Mucosa of stomach (tissue), 1 donor: ENCODE measurements around the gene NBEAL2.

ENCODE experiments used
- H3K27me3 ChIP-seq: one replicate; pipeline ENCODE4 v1.7.0; 2013; ENCODE audit warnings: mild to moderate bottlenecking, low read length; ENCODE audit not compliant: control insufficient read depth, insufficient read depth
- H3K36me3 ChIP-seq: one replicate; pipeline ENCODE4 v1.7.0; 2013; ENCODE audit warnings: low read length; ENCODE audit not compliant: control insufficient read depth, insufficient read depth
- H3K4me1 ChIP-seq: one replicate; pipeline ENCODE4 v1.7.0; 2013; ENCODE audit warnings: mild to moderate bottlenecking, low read length; ENCODE audit not compliant: control insufficient read depth, insufficient read depth
- H3K4me3 ChIP-seq: one replicate; pipeline ENCODE4 v1.7.0; 2013; ENCODE audit warnings: low read length
- H3K9ac ChIP-seq: one replicate; pipeline ENCODE4 v1.7.0; 2013; ENCODE audit warnings: mild to moderate bottlenecking, low read length, moderate library complexity
- H3K9me3 ChIP-seq: one replicate; pipeline ENCODE4 v1.7.0; 2013; ENCODE audit warnings: mild to moderate bottlenecking, low read length, moderate library complexity; ENCODE audit not compliant: control insufficient read depth
- donor health status: Pancreatic carcinoma.

NBEAL2 gene

GRCh38 chr3:46947981-46948791, 31.3 kb upstream of the NBEAL2 start:
- H3K4me3 ChIP-seq, result peak overlapping the region; percentile 7

GRCh38 chr3:46948830-46949671, 30.4 kb upstream of the NBEAL2 start:
- Histone ChIP-seq H3K9me3 (no peaks in the 10 kb centered on the region), H3K27me3 (no peaks in the 10 kb centered on the region), H3K9ac (peak overlapping the region; percentile 1), H3K4me3 (no peak overlapping the region), H3K36me3 (no peaks in the 10 kb centered on the region), H3K4me1 (peaks cover 73% of the 10 kb centered on the region)

More at GRCh38 chr3:46947981-46948791, 31.3 kb upstream of the NBEAL2 start:
- peak overlapping the region; percentile 59 for H3K9ac ChIP-seq
- peaks cover 74% of the 10 kb centered on the region for H3K4me1 ChIP-seq
- no peaks in the 10 kb centered on the region for H3K36me3 ChIP-seq
- no peaks in the 10 kb centered on the region for H3K9me3 ChIP-seq
- no peaks in the 10 kb centered on the region for H3K27me3 ChIP-seq

GRCh38 chr3:46950177-46950576, 29.3 kb upstream of the NBEAL2 start:
- H3K36me3 ChIP-seq, result no peaks in the 10 kb centered on the region
- no peaks in the 10 kb centered on the region for H3K9me3 ChIP-seq
- no peaks in the 10 kb centered on the region for H3K27me3 ChIP-seq
- H3K4me3 ChIP-seq, result no peak overlapping the region
- H3K4me1 ChIP-seq, result peaks cover 66% of the 10 kb centered on the region
- no peak overlapping the region for H3K9ac ChIP-seq

GRCh38 chr3:46950650-46951241, 28.7 kb upstream of the NBEAL2 start:
- Histone ChIP-seq H3K36me3 (no peaks in the 10 kb centered on the region), H3K4me1 (peaks cover 66% of the 10 kb centered on the region), H3K9me3 (no peaks in the 10 kb centered on the region), H3K4me3 (no peak overlapping the region), H3K9ac (no peak overlapping the region), H3K27me3 (no peaks in the 10 kb centered on the region)

DNA sequence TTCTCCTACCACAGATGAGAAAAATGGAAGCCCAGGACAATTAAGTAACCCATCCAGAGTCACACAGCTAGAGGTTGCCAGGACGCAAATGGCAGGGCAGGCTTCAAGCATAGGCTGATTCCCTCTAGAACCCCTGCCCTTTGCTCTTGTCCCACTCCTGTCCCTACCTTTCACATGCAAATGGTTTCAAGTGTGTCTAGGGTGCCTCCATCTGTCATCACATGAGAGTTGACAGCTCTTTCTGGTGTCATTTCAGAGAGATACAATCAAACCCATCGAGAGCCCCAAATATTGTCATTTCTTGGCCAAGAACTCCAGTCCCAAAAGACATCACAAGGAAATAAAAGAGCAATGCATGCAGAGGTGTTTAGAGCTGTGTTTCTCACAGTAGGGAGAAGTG, 26.7 kb upstream of the NBEAL2 start:
- H3K36me3 ChIP-seq, result no peaks in the 10 kb centered on the region
- H3K4me3 ChIP-seq, result no peak overlapping the region
- no peak overlapping the region for H3K9ac ChIP-seq
- H3K4me1 ChIP-seq, result peaks cover 65% of the 10 kb centered on the region
- no peaks in the 10 kb centered on the region for H3K27me3 ChIP-seq
- H3K9me3 ChIP-seq, result no peaks in the 10 kb centered on the region

GRCh38 chr3:46953234-46954010, 26.0 kb upstream of the NBEAL2 start:
- Histone ChIP-seq H3K27me3 (no peaks in the 10 kb centered on the region), H3K9ac (no peak overlapping the region), H3K4me1 (peaks cover 65% of the 10 kb centered on the region), H3K36me3 (no peaks in the 10 kb centered on the region), H3K4me3 (no peak overlapping the region), H3K9me3 (no peaks in the 10 kb centered on the region)

DNA sequence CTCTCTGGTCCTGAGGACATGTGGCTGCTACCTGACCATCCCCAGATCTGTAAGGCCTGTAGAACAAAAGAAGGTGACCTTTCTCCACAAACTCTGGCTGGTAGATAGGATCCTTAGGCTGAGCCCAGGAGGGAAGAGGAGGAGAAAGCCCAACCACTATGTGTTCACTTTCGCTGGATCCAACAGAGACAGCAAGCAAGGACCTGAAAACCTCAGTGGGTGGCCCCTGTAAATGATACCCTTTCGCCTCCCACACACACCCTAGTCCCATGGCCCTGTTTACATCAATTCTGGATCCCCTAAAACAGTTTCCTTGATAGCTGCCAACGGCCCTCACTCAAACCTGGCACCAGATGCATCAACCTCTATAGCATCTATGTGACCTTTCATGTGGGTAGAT, 25.3 kb upstream of the NBEAL2 start:
- Histone ChIP-seq H3K9ac (no peak overlapping the region), H3K27me3 (no peaks in the 10 kb centered on the region)

GRCh38 chr3:46955157-46955556, 24.3 kb upstream of the NBEAL2 start:
- H3K4me1 ChIP-seq, result peaks cover 64% of the 10 kb centered on the region
- no peak overlapping the region for H3K9ac ChIP-seq
- no peaks in the 10 kb centered on the region for H3K36me3 ChIP-seq
- H3K9me3 ChIP-seq, result no peaks in the 10 kb centered on the region
- no peak overlapping the region for H3K4me3 ChIP-seq
- H3K27me3 ChIP-seq, result no peaks in the 10 kb centered on the region

More for the DNA sequence above, 25.3 kb upstream of the NBEAL2 start:
- Histone ChIP-seq H3K4me1 (peaks cover 64% of the 10 kb centered on the region), H3K36me3 (no peaks in the 10 kb centered on the region), H3K9me3 (no peaks in the 10 kb centered on the region), H3K4me3 (no peak overlapping the region)

GRCh38 chr3:46955801-46956259, 23.6 kb upstream of the NBEAL2 start:
- H3K4me1 ChIP-seq, result peaks cover 67% of the 10 kb centered on the region
- H3K9ac ChIP-seq, result peak overlapping the region; percentile 33
- no peaks in the 10 kb centered on the region for H3K9me3 ChIP-seq
- no peak overlapping the region for H3K4me3 ChIP-seq
- no peaks in the 10 kb centered on the region for H3K36me3 ChIP-seq
- H3K27me3 ChIP-seq, result no peaks in the 10 kb centered on the region

GRCh38 chr3:46957092-46957820, 22.2 kb upstream of the NBEAL2 start:
- Histone ChIP-seq H3K4me3 (no peak overlapping the region), H3K36me3 (no peaks in the 10 kb centered on the region), H3K4me1 (peaks cover 74% of the 10 kb centered on the region), H3K9me3 (no peaks in the 10 kb centered on the region), H3K9ac (no peak overlapping the region), H3K27me3 (no peaks in the 10 kb centered on the region)
